Measurements from ENCODE around the gene SULT4A1.
"Not testable (repeated sequence)": the region's sequence is repeated elsewhere in the genome, so short reads cannot be mapped to it uniquely, and the experiment has no call there.

GRCh38 chr22:43903033-43903432, 40.7 kb upstream of the SULT4A1 start:
- TF ChIP-seq CTCF, POLR2A (IDR thresholded peaks at IDR 0.05): not testable (repeated sequence)

Measured in testis (tissue), 2 donors.